IPS-20b (cell line): ENCODE results near the gene ARHGAP1.

Source experiments
- H3K27ac ChIP-seq: one replicate; pipeline ENCODE4 v1.5.1; 2013; ENCODE audit warnings: low read length
- H3K27me3 ChIP-seq: 2 replicates; pipeline ENCODE4 v1.6.1; 2013; ENCODE audit warnings: mild to moderate bottlenecking, low read length, inconsistent platforms; ENCODE audit not compliant: insufficient read depth
- H3K36me3 ChIP-seq: 2 replicates; pipeline ENCODE4 v1.6.1; 2013; ENCODE audit warnings: low read depth, mild to moderate bottlenecking, inconsistent platforms, low read length, moderate library complexity; ENCODE audit not compliant: insufficient read depth
- H3K4me1 ChIP-seq: 2 replicates; pipeline ENCODE4 v1.6.1; 2013; ENCODE audit warnings: mild to moderate bottlenecking, control low read depth, inconsistent platforms, low read length, moderate library complexity; ENCODE audit not compliant: insufficient read depth
- H3K4me3 ChIP-seq: 2 replicates; pipeline ENCODE4 v1.5.1; 2013; ENCODE audit warnings: mild to moderate bottlenecking, low read length, inconsistent platforms
- H3K9ac ChIP-seq: 2 replicates; pipeline ENCODE4 v1.6.1; 2013; ENCODE audit warnings: low read depth, mild to moderate bottlenecking, inconsistent platforms, low read length, moderate library complexity
- H3K9me3 ChIP-seq: 2 replicates; pipeline ENCODE4 v1.6.1; 2013; ENCODE audit warnings: mild to moderate bottlenecking, low read depth, low read length, inconsistent platforms; ENCODE audit not compliant: insufficient read depth

Gene ARHGAP1

GRCh38 chr11:46701078-46701654 lies 747 bp upstream of the ARHGAP1 start:
- H3K4me3 ChIP-seq = peak overlapping the region; percentile 82
- H3K36me3 ChIP-seq = peaks cover 40% of the 10 kb centered on the region
- H3K4me1 ChIP-seq = no peaks in the 10 kb centered on the region; the same call in 1 of the 2 replicates
- no peaks in the 10 kb centered on the region for H3K9me3 ChIP-seq
- H3K27ac ChIP-seq = peak overlapping the region; percentile 95
- H3K9ac ChIP-seq = peak overlapping the region; percentile 95
- no peaks in the 10 kb centered on the region for H3K27me3 ChIP-seq

- H3K9me3 ChIP-seq = no peaks in the 10 kb centered on the region
- H3K9ac ChIP-seq = no peak overlapping the region
- H3K27ac ChIP-seq = no peak overlapping the region
- no peak overlapping the region for H3K4me3 ChIP-seq
- no peaks in the 10 kb centered on the region; the same call in 1 of the 2 replicates for H3K4me1 ChIP-seq
- H3K36me3 ChIP-seq = peaks cover 31% of the 10 kb centered on the region
- no peaks in the 10 kb centered on the region for H3K27me3 ChIP-seq
Observed at GRCh38 chr11:46698597-46698996, 1.8 kb downstream of the ARHGAP1 start.

GRCh38 chr11:46697723-46698122 lies 2.7 kb downstream of the ARHGAP1 start:
- Histone ChIP-seq H3K9ac (no peak overlapping the region; the same call in 1 of the 2 replicates), H3K27ac (no peak overlapping the region)

GRCh38 chr11:46697303-46697702 lies 3.1 kb downstream of the ARHGAP1 start:
- Histone ChIP-seq H3K27me3 (no peaks in the 10 kb centered on the region), H3K4me3 (no peak overlapping the region), H3K27ac (no peak overlapping the region), H3K9ac (no peak overlapping the region), H3K36me3 (peaks cover 19% of the 10 kb centered on the region), H3K9me3 (no peaks in the 10 kb centered on the region), H3K4me1 (no peaks in the 10 kb centered on the region; the same call in 1 of the 2 replicates)

More at GRCh38 chr11:46697723-46698122, 2.7 kb downstream of the ARHGAP1 start:
- Histone ChIP-seq H3K4me1 (no peaks in the 10 kb centered on the region; the same call in 1 of the 2 replicates), H3K27me3 (no peaks in the 10 kb centered on the region), H3K4me3 (no peak overlapping the region), H3K9me3 (no peaks in the 10 kb centered on the region), H3K36me3 (peaks cover 23% of the 10 kb centered on the region)

- Histone ChIP-seq H3K27me3 (no peaks in the 10 kb centered on the region), H3K9ac (no peak overlapping the region), H3K36me3 (peaks cover 17% of the 10 kb centered on the region), H3K9me3 (no peaks in the 10 kb centered on the region), H3K27ac (no peak overlapping the region), H3K4me1 (no peaks in the 10 kb centered on the region; the same call in 1 of the 2 replicates), H3K4me3 (no peak overlapping the region)
Observed at GRCh38 chr11:46696212-46696558, 4.2 kb downstream of the ARHGAP1 start.

GRCh38 chr11:46695345-46696211 lies 4.8 kb downstream of the ARHGAP1 start:
- no peaks in the 10 kb centered on the region for H3K9me3 ChIP-seq
- no peak overlapping the region for H3K27ac ChIP-seq
- H3K4me3 ChIP-seq = no peak overlapping the region
- no peak overlapping the region for H3K9ac ChIP-seq
- no peaks in the 10 kb centered on the region; the same call in 1 of the 2 replicates for H3K4me1 ChIP-seq
- no peaks in the 10 kb centered on the region for H3K27me3 ChIP-seq
- H3K36me3 ChIP-seq = peaks cover 17% of the 10 kb centered on the region

GRCh38 chr11:46694607-46695006 lies 5.8 kb downstream of the ARHGAP1 start:
- H3K4me3 ChIP-seq = no peak overlapping the region
- no peak overlapping the region for H3K9ac ChIP-seq

GRCh38 chr11:46694072-46694471 lies 6.3 kb downstream of the ARHGAP1 start:
- no peak overlapping the region for H3K9ac ChIP-seq
- no peaks in the 10 kb centered on the region for H3K4me1 ChIP-seq
- no peaks in the 10 kb centered on the region for H3K9me3 ChIP-seq
- H3K36me3 ChIP-seq = peaks cover 17% of the 10 kb centered on the region
- H3K27ac ChIP-seq = no peak overlapping the region
- no peak overlapping the region for H3K4me3 ChIP-seq
- H3K27me3 ChIP-seq = no peaks in the 10 kb centered on the region

More at GRCh38 chr11:46694607-46695006, 5.8 kb downstream of the ARHGAP1 start:
- Histone ChIP-seq H3K27me3 (no peaks in the 10 kb centered on the region), H3K4me1 (no peaks in the 10 kb centered on the region; the same call in 1 of the 2 replicates), H3K27ac (no peak overlapping the region), H3K36me3 (peaks cover 17% of the 10 kb centered on the region), H3K9me3 (no peaks in the 10 kb centered on the region)

- Histone ChIP-seq H3K4me1 (no peaks in the 10 kb centered on the region), H3K27me3 (no peaks in the 10 kb centered on the region), H3K9ac (no peak overlapping the region), H3K4me3 (no peak overlapping the region), H3K9me3 (no peaks in the 10 kb centered on the region), H3K27ac (no peak overlapping the region), H3K36me3 (peaks cover 17% of the 10 kb centered on the region)
Observed at GRCh38 chr11:46693597-46694012, 6.8 kb downstream of the ARHGAP1 start.

GRCh38 chr11:46692450-46692849 lies 8.0 kb downstream of the ARHGAP1 start:
- H3K4me3 ChIP-seq = no peak overlapping the region
- peaks cover 26% of the 10 kb centered on the region for H3K36me3 ChIP-seq
- H3K27ac ChIP-seq = no peak overlapping the region
- no peaks in the 10 kb centered on the region for H3K4me1 ChIP-seq
- H3K9ac ChIP-seq = no peak overlapping the region
- H3K9me3 ChIP-seq = no peaks in the 10 kb centered on the region
- H3K27me3 ChIP-seq = no peaks in the 10 kb centered on the region

GRCh38 chr11:46690702-46691101 lies 9.7 kb downstream of the ARHGAP1 start:
- H3K27me3 ChIP-seq = no peaks in the 10 kb centered on the region
- no peaks in the 10 kb centered on the region for H3K9me3 ChIP-seq
- no peak overlapping the region for H3K27ac ChIP-seq
- H3K4me1 ChIP-seq = no peaks in the 10 kb centered on the region
- no peak overlapping the region for H3K4me3 ChIP-seq
- H3K36me3 ChIP-seq = peaks cover 26% of the 10 kb centered on the region
- no peak overlapping the region for H3K9ac ChIP-seq
